Prostate gland (tissue), 2 donors: ENCODE results near the gene NOX5.

ENCODE experiments used
- POLR2A ChIP-seq: fragments of 450-650 bp; IDR thresholded peaks from one replicate; pipeline ENCODE4 v1.6.1; 2016; ENCODE audit warnings: antibody characterized with exemption, mild to moderate bottlenecking
- TF ChIP-seq, protein P1 (sequence below), 4 experiments: fragments of 200-600 bp in 2 of 4; fragments of 450-650 bp in 2 of 4; sonication (generic) in 2 of 4; IDR thresholded peaks; 1 replicate in 3 of 4; 2 replicates in 1 of 4; pipeline ENCODE4 v1.5.1; 2016 to 2019; ENCODE audit warnings: antibody characterized with exemption in 4 of 4, mild to moderate bottlenecking in 2 of 4, moderate library complexity in 2 of 4

DNA sequence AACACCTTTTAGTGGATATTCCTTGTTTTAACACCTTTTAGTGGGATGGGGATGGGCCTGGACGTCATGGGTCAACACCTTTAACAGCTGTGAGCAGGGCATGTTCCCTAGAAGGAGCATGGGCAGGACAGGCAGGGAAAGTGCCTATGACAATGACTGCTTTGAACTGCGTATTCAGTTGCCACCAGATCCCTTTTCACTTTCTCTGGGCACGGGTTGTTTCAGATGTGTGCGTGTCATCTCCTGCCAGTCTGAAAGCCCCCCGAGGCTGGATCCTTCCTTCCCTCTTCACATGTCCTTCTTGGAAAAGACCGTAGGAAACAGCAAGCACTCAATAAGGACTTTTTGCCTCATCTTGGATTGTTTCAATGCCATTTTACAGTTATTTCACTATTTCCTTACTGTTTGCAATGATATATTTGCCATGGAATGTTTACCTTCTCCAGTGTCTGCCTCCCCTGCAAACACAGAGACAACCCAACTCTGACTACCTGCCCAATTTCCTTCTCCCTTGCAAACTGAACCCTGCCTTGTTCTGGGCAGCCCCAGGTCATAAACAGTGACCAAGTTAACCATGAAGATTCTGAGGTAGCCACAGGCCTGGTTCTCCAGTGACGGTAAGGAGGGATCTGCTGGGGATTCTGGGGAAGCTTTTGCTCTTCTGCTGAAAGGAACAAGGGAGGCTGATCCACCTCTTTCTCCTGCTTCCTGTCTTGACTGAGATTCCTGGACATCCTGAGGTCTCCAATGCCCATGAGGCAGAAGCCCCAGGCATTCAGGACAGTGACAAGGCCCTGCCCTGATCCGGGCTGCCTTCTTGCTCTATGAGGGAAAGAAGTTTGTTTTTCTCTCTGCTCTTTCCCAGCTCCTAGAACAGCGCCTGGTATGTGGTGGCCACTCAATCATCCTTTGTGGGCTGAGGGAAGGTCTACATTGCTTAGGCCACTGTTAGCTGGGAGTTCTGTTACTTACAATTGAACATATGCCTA is 51.8 kb downstream of the NOX5 start:
- TF ChIP-seq, protein P1, sequence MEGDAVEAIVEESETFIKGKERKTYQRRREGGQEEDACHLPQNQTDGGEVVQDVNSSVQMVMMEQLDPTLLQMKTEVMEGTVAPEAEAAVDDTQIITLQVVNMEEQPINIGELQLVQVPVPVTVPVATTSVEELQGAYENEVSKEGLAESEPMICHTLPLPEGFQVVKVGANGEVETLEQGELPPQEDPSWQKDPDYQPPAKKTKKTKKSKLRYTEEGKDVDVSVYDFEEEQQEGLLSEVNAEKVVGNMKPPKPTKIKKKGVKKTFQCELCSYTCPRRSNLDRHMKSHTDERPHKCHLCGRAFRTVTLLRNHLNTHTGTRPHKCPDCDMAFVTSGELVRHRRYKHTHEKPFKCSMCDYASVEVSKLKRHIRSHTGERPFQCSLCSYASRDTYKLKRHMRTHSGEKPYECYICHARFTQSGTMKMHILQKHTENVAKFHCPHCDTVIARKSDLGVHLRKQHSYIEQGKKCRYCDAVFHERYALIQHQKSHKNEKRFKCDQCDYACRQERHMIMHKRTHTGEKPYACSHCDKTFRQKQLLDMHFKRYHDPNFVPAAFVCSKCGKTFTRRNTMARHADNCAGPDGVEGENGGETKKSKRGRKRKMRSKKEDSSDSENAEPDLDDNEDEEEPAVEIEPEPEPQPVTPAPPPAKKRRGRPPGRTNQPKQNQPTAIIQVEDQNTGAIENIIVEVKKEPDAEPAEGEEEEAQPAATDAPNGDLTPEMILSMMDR (IDR thresholded peaks at IDR 0.05): no peak
- no peak for TF ChIP-seq POLR2A
